Stomach (tissue), 4 donors: ENCODE results near the gene MAST2.

Experiments
- POLR2A ChIP-seq, 4 donors: fragments of 450-650 bp; IDR thresholded peaks; one replicate each; pipeline ENCODE4 v1.6.1; 2016; ENCODE audit warnings: antibody characterized with exemption in 4 of 4, control low read depth in 2 of 4, mild to moderate bottlenecking in 1 of 4, moderate library complexity in 1 of 4
- POLR2AphosphoS5 ChIP-seq, 3 donors: sonication (generic); formaldehyde crosslinking; IDR thresholded peaks; one replicate each; pipeline ENCODE4 v1.6.1; 2016; ENCODE audit warnings: antibody characterized with exemption in 3 of 3
- TF ChIP-seq, protein P1 (sequence below), 7 experiments: fragments of 450-650 bp in 4 of 7; fragments of 200-600 bp in 3 of 7; sonication (generic) in 3 of 7; IDR thresholded peaks; one replicate each; pipeline ENCODE4 v1.5.1; 2016 to 2019; ENCODE audit warnings: antibody characterized with exemption in 7 of 7, control low read depth in 2 of 7, mild to moderate bottlenecking in 1 of 7

DNA sequence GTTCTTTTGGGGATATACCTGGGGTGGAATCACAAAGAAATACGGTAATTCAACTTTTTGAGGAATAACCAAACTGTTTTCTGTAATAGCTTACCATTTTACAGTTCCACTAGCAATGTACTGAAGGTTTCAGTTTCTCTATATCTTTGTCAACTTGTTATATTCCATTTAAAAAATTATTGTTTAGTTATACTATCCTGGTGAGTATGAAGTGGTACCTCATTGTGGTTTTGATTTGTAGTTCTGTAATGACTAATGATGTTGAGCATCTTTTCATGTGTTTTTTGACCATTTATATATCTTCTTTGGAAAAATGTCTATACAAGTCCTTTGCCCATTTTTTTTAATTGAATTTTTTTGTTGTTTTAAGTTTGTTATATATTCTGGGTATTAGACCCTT, 39.4 kb downstream of the MAST2 start:
- TF ChIP-seq, protein P1, sequence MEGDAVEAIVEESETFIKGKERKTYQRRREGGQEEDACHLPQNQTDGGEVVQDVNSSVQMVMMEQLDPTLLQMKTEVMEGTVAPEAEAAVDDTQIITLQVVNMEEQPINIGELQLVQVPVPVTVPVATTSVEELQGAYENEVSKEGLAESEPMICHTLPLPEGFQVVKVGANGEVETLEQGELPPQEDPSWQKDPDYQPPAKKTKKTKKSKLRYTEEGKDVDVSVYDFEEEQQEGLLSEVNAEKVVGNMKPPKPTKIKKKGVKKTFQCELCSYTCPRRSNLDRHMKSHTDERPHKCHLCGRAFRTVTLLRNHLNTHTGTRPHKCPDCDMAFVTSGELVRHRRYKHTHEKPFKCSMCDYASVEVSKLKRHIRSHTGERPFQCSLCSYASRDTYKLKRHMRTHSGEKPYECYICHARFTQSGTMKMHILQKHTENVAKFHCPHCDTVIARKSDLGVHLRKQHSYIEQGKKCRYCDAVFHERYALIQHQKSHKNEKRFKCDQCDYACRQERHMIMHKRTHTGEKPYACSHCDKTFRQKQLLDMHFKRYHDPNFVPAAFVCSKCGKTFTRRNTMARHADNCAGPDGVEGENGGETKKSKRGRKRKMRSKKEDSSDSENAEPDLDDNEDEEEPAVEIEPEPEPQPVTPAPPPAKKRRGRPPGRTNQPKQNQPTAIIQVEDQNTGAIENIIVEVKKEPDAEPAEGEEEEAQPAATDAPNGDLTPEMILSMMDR (IDR thresholded peaks at IDR 0.05), result no peak
- TF ChIP-seq POLR2A (IDR thresholded peaks at IDR 0.05), result no peak
- no peak for TF ChIP-seq POLR2AphosphoS5 (IDR thresholded peaks at IDR 0.05)
